H1 (cell line): Measurements from ENCODE around the gene DPYSL3. TPM values are rescaled to one million over a fixed set of nuclear protein-coding genes. Genes with fewer than 3 reads are reported as not detected.

Source experiments
- CTCF ChIA-PET: fragments of 300-600 bp; sonication (Branson Sonifier 250); formaldehyde crosslinking; loops from one replicate; lab custom pipeline; 2021; ENCODE audit not compliant: partially characterized antibody; lab: Charles Lee
- POLR2A ChIA-PET: fragments of 300-600 bp; sonication (Branson Sonifier 250); formaldehyde crosslinking; loops from one replicate; lab custom pipeline; 2021; ENCODE audit warnings: inconsistent platforms; ENCODE audit not compliant: partially characterized antibody; lab: Charles Lee
- DNase-seq, 2 experiments: peaks; one replicate each; pipeline versions ENCODE4 v3.0.0 to v3.0.0-alpha.2; 2010 to 2022; ENCODE audit warnings: low spot score in 2 of 2, low read depth in 1 of 2, mixed read lengths in 1 of 2
- FAIRE-seq: peaks from 2 replicates; lab custom pipeline; 2011; peaks lifted over from hg19 to GRCh38; lab: Jason Lieb, UNC
- H2AFZ ChIP-seq: 2 replicates; pipeline ENCODE4 v1.8.1; 2012; ENCODE audit warnings: low read length, inconsistent platforms
- H2AK5ac ChIP-seq: 2 replicates; pipeline ENCODE4 v1.6.1; 2013; ENCODE audit warnings: low read depth, low read length
- H2BK120ac ChIP-seq: replicated peaks from 2 replicates; pipeline ENCODE3; 2013; ENCODE audit warnings: low read depth, low read length, inconsistent platforms
- H2BK12ac ChIP-seq: 2 replicates; pipeline ENCODE4 v1.6.1; 2013; ENCODE audit warnings: low read depth, low read length
- H2BK15ac ChIP-seq: 2 replicates; pipeline ENCODE4 v1.6.1; 2013; ENCODE audit warnings: low read length
- H2BK20ac ChIP-seq: 2 replicates; pipeline ENCODE4 v1.6.1; 2013; ENCODE audit warnings: low read length
- H2BK5ac ChIP-seq: 2 replicates; pipeline ENCODE4 v1.6.1; 2013; ENCODE audit warnings: low read depth, low read length
- H3K14ac ChIP-seq: 2 replicates; pipeline ENCODE4 v1.6.1; 2013; ENCODE audit warnings: inconsistent platforms; ENCODE audit not compliant: insufficient read length
- H3K18ac ChIP-seq: 2 replicates; pipeline ENCODE4 v1.6.1; 2013; ENCODE audit warnings: low read length; ENCODE audit errors: extremely low read depth
- H3K23ac ChIP-seq: 2 replicates; pipeline ENCODE4 v1.6.1; 2013; ENCODE audit warnings: inconsistent platforms; ENCODE audit not compliant: insufficient read length
- H3K23me2 ChIP-seq: 2 replicates; pipeline ENCODE4 v1.6.1; 2013; ENCODE audit warnings: low read depth, low read length
- H3K27ac ChIP-seq: 2 replicates; pipeline ENCODE4 v1.6.1; 2011; ENCODE audit warnings: low read depth, low read length, inconsistent platforms
- H3K27me3 ChIP-seq, 4 experiments: replicated peaks in 1 of 4; 1 replicate in 1 of 4; 2 replicates in 3 of 4; pipeline versions ENCODE4 v1.6.1 to v1.8.1; 2011 to 2013; ENCODE audit warnings: low read length in 3 of 4, mild to moderate bottlenecking in 3 of 4, inconsistent platforms in 2 of 4, mixed read lengths in 2 of 4, moderate library complexity in 1 of 4; ENCODE audit not compliant: control insufficient read depth in 3 of 4, insufficient read depth in 3 of 4; ENCODE audit errors: extremely low read depth in 1 of 4
- H3K36me3 ChIP-seq, 4 experiments: 2 replicates each; pipeline versions ENCODE4 v1.6.1 to v1.8.1; 2011 to 2013; ENCODE audit warnings: mild to moderate bottlenecking in 4 of 4, low read length in 3 of 4, moderate library complexity in 2 of 4, control low read depth in 1 of 4, inconsistent platforms in 1 of 4; ENCODE audit not compliant: insufficient read depth in 4 of 4, control insufficient read depth in 2 of 4
- H3K4ac ChIP-seq: replicated peaks from 2 replicates; pipeline ENCODE3; 2013; ENCODE audit warnings: low read length, low read depth, mixed read lengths, inconsistent platforms; ENCODE audit not compliant: insufficient read length
- H3K4me1 ChIP-seq, 4 experiments: replicated peaks in 1 of 4; 1 replicate in 1 of 4; 2 replicates in 3 of 4; pipeline versions ENCODE4 v1.6.1 to v1.8.1; 2011 to 2013; ENCODE audit warnings: low read length in 3 of 4, inconsistent platforms in 2 of 4, mixed read lengths in 1 of 4; ENCODE audit not compliant: insufficient read depth in 4 of 4, control insufficient read depth in 3 of 4
- H3K4me2 ChIP-seq, 2 experiments: 2 replicates each; pipeline versions ENCODE4 v1.6.1 to v1.8.1; 2011 to 2013; ENCODE audit warnings: low read depth in 2 of 2, low read length in 2 of 2, control low read depth in 1 of 2, inconsistent platforms in 1 of 2, mild to moderate bottlenecking in 1 of 2; ENCODE audit not compliant: insufficient read depth in 1 of 2
- H3K4me3 ChIP-seq, 4 experiments: fragments of 200-600, 300-600 bp in 1 of 4; sonication (generic), shearing (Covaris generic), sonication (Bioruptor Twin) in 1 of 4; 2 replicates each; pipeline versions ENCODE4 v1.5.1 to v1.8.1; 2011 to 2016; ENCODE audit warnings: low read length in 4 of 4, low read depth in 3 of 4, control low read depth in 2 of 4, inconsistent platforms in 2 of 4, mild to moderate bottlenecking in 2 of 4, mixed read lengths in 1 of 4, moderate library complexity in 1 of 4; ENCODE audit not compliant: insufficient read depth in 2 of 4; ENCODE audit errors: extremely low read depth in 1 of 4
- H3K56ac ChIP-seq: replicated peaks from 2 replicates; pipeline ENCODE3; 2013; ENCODE audit warnings: low read depth, mild to moderate bottlenecking, mixed read lengths, low read length, inconsistent platforms; ENCODE audit not compliant: insufficient read length
- H3K79me1 ChIP-seq: 2 replicates; pipeline ENCODE4 v1.6.1; 2013; ENCODE audit warnings: low read depth, low read length, control low read depth
- H3K79me2 ChIP-seq, 2 experiments: 2 replicates each; pipeline versions ENCODE4 v1.6.1 to v1.8.1; 2012 to 2013; ENCODE audit warnings: low read length in 2 of 2, mild to moderate bottlenecking in 2 of 2, inconsistent platforms in 1 of 2; ENCODE audit not compliant: insufficient read depth in 2 of 2, control insufficient read depth in 1 of 2
- H3K9ac ChIP-seq, 4 experiments: replicated peaks in 1 of 4; 1 replicate in 1 of 4; 2 replicates in 3 of 4; pipeline versions ENCODE4 v1.6.1 to v1.8.1; 2011 to 2013; ENCODE audit warnings: low read depth in 3 of 4, low read length in 3 of 4, control low read depth in 2 of 4, mild to moderate bottlenecking in 2 of 4, moderate library complexity in 2 of 4, inconsistent platforms in 1 of 4; ENCODE audit errors: extremely low read depth in 1 of 4
- H3K9me3 ChIP-seq, 2 experiments: 2 replicates each; pipeline versions ENCODE4 v1.6.1 to v1.8.1; 2012 to 2013; ENCODE audit warnings: mild to moderate bottlenecking in 2 of 2, moderate library complexity in 2 of 2, control low read depth in 1 of 2, inconsistent platforms in 1 of 2, low read depth in 1 of 2, low read length in 1 of 2, mixed read lengths in 1 of 2; ENCODE audit not compliant: insufficient read depth in 2 of 2
- H4K20me1 ChIP-seq, 2 experiments: replicated peaks in 1 of 2; 2 replicates each; pipeline versions ENCODE3 to v1.8.1; 2011 to 2013; ENCODE audit warnings: inconsistent platforms in 2 of 2, low read length in 2 of 2, mild to moderate bottlenecking in 1 of 2; ENCODE audit not compliant: insufficient read depth in 2 of 2, control insufficient read depth in 1 of 2
- H4K5ac ChIP-seq: 2 replicates; pipeline ENCODE4 v1.6.1; 2013; ENCODE audit warnings: low read length, low read depth, mixed read lengths, inconsistent platforms; ENCODE audit not compliant: insufficient read length
- H4K8ac ChIP-seq: 2 replicates; pipeline ENCODE4 v1.8.0; 2013; ENCODE audit warnings: mild to moderate bottlenecking, moderate library complexity, low read length, inconsistent platforms; ENCODE audit not compliant: insufficient read depth; ENCODE audit errors: extremely low read depth
- H4K91ac ChIP-seq: replicated peaks from 2 replicates; pipeline ENCODE3; 2013; ENCODE audit warnings: low read length, mixed read lengths, inconsistent platforms; ENCODE audit not compliant: insufficient read length
- BACH1 ChIP-seq: IDR thresholded peaks from 2 replicates; pipeline ENCODE4 v1.6.1; 2012; ENCODE audit warnings: low read length, improper control_type of control experiment
- POLR2A ChIP-seq, 2 experiments: IDR thresholded peaks; 1 replicate in 1 of 2; 2 replicates in 1 of 2; pipeline ENCODE4 v1.6.1; 2011; ENCODE audit warnings: low read depth in 2 of 2, low read length in 2 of 2, mild to moderate bottlenecking in 2 of 2; ENCODE audit errors: control extremely low read depth in 1 of 2
- POLR2AphosphoS5 ChIP-seq: IDR thresholded peaks from 2 replicates; pipeline ENCODE4 v1.6.1; 2011; ENCODE audit warnings: low read depth, low read length
- SP4 ChIP-seq: IDR thresholded peaks from 2 replicates; pipeline ENCODE4 v1.6.1; 2012; ENCODE audit warnings: low read length, inconsistent platforms
- WGBS, 2 experiments: shearing (Covaris generic) in 1 of 2; methylation state at CpG; one replicate each; pipeline versions ENCODE4 v1.1.6 to v1.1.7; 2013 to 2015; ENCODE audit warnings: low lambda C conversion rate in 2 of 2, mixed read lengths in 2 of 2, inconsistent platforms in 1 of 2, low coverage in 1 of 2, missing lambda C conversion rate in 1 of 2; ENCODE audit not compliant: insufficient replicate concordance in 2 of 2, insufficient coverage in 1 of 2, insufficient read length in 1 of 2; ENCODE audit errors: extremely low coverage in 1 of 2, missing lambda C conversion rate in 1 of 2; 5-methylcytosine and 5-hydroxymethylcytosine counted together
- polyA plus RNA-seq, 7 experiments: library from polyadenylated mRNA; depleted of rRNA in 3 of 7; stranded (reverse) in 5 of 7; unstranded in 2 of 7; fragments of >200 nt in 5 of 7; fragments of 200-250 nt in 2 of 7; gene quantifications; 1 replicate in 5 of 7; 2 replicates in 1 of 7; 4 replicates in 1 of 7; pipeline versions ENCODE4 v1.2.1 to v1.2.3, GENCODE V29; 2011 to 2013; ENCODE audit warnings: missing spikeins in 2 of 7, mixed read lengths in 2 of 7
- total RNA-seq: library from RNA; stranded (reverse); fragmentation: NEBNext Ultra II Directional; extraction: Animal tissue kit (Norgen Biotek cat#: 25700); gene quantifications from 2 replicates; pipeline ENCODE4 v1.2.1, GENCODE V29; 2021
- TF ChIP-seq, protein P1 (sequence below): IDR thresholded peaks from 2 replicates; pipeline ENCODE4 v1.6.1; 2012; ENCODE audit warnings: inconsistent platforms

The DPYSL3 gene
- total and polyA plus RNA-seq, 2 of the 8 experiments (the other 6 are each of a cell fraction or from before 2014, with no cell fraction given): 268 to 387 TPM

DNA sequence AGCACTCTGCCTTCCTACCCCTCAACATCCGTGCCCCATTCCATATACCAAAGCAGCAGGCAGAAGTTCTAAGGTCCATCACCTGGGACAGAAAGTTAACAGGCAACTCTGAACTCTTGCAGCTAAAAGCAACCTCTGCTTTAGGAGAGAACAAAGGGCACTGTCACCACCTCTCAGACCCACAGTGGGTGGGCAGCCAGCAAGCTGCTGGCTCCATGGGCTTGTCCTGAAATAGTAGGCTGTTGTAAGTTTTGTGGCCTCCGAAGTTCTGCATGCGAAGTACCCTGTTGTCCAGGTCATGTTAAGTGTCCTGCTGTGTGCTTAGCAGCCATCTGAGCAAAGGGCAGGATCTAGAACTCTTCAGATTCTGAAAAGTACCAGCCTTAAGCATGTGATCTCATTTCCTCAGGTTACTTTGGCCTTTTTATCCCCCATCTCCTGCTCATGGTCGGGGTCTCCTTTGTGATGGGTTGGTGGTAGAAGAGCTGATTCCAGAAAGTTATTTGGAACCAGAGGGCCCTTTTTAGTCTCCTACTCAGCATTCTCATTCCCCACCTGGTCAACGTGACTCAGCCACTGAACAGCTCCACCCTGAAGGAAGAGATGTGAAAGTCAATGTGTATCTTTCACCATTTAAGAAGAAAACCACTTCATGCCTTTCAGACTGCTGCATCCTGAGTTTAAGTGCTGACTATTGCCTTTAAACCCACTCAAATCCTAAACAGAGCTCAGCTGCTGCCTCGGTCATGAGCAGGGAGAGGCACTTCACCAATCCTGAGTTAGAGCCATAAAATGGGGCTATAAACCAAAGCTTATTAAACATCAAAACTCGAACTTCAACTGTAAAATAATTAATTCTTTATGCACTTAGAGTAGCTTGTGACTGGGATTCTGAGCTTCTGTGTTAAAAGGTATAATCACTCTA lies 121.4 kb downstream of the DPYSL3 start:
- Histone ChIP-seq H2AFZ (no peak overlapping the region), H2BK120ac (no peak overlapping the region), H4K5ac (no peak overlapping the region), H2BK5ac (no peak overlapping the region), H3K14ac (no peak overlapping the region), H3K18ac (no peak overlapping the region), H3K9me3 (no peaks in the 10 kb centered on the region), H3K79me1 (no peaks in the 10 kb centered on the region; the same call in 1 of the 2 replicates), H3K56ac (no peak overlapping the region), H4K8ac (no peak overlapping the region), H3K79me2 (no peaks in the 10 kb centered on the region), H2BK20ac (no peak overlapping the region), H3K9ac (0 out of 7 replicates have a peak overlapping the region, but pooled peaks of 1 of the 4 experiments have one; percentile 10), H2BK12ac (no peak overlapping the region), H3K4me2 (peak overlapping the region in 1 of 2 experiments; percentile 3; a peak in 1 of 4 replicates), H2BK15ac (no peak overlapping the region), H2AK5ac (no peak overlapping the region), H3K27ac (peak overlapping the region; percentile 30), H3K4me1 (peaks cover 7 to 15% (median 10%) of the 10 kb centered on the region in 4 experiments; a peak in 6 of 7 replicates), H3K23ac (no peak overlapping the region), H4K91ac (no peak overlapping the region), H3K23me2 (no peaks in the 10 kb centered on the region), H3K27me3 (no peaks in the 10 kb centered on the region; a peak in 1 of 7 replicates), H3K4me3 (no peak overlapping the region), H4K20me1 (no peaks in the 10 kb centered on the region), H3K4ac (peak overlapping the region; percentile 27), H3K36me3 (peaks cover 8 to 34% (median 23%) of the 10 kb centered on the region in 4 experiments; a peak in 7 of 8 replicates)
- peak; percentile 59; the same call in 1 of the 2 replicates for TF ChIP-seq SP4
- TF ChIP-seq POLR2A (IDR thresholded peaks at IDR 0.05; ENCODE audit: control extremely low read depth in 1 of 2, low read depth in 2 of 2, low read length in 2 of 2): peak; percentile 11 to 50; a peak in 2 of 3 replicates
- TF ChIP-seq, protein P1, sequence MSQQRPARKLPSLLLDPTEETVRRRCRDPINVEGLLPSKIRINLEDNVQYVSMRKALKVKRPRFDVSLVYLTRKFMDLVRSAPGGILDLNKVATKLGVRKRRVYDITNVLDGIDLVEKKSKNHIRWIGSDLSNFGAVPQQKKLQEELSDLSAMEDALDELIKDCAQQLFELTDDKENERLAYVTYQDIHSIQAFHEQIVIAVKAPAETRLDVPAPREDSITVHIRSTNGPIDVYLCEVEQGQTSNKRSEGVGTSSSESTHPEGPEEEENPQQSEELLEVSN: no peak
- TF ChIP-seq POLR2AphosphoS5: 0 out of 2 replicates have a peak, but pooled peaks have one; percentile 46
- TF ChIP-seq BACH1: no peak
- POLR2A ChIA-PET: interaction anchor here (0.6 to 2.3 kb wide), 7 partner anchors 9 to 940 kb away, joined by 3 to 6 read pairs (median 3); no protein-coding TSS in a partner anchor
- DNase-seq (no peak), FAIRE-seq (no peak)
- CTCF ChIA-PET: interaction anchor here (0.9 to 2.6 kb wide), 13 partner anchors 9 to 200 kb away, joined by 3 to 16 read pairs (median 4); no protein-coding TSS in a partner anchor
- WGBS, 2 experiments: 77% methylated on average over 7 of the region's 7 CpGs; no CpG with 5 or more reads in 1 of the 2 experiments
